H1 (cell line): ENCODE measurements around the gene TIMMDC1.

Experiments used
- BACH1 ChIP-seq: IDR thresholded peaks from 2 replicates; pipeline ENCODE4 v1.6.1; 2012; ENCODE audit warnings: low read length, improper control_type of control experiment
- CTCF ChIP-seq, 3 experiments: IDR thresholded peaks; 1 replicate in 2 of 3; 2 replicates in 1 of 3; pipeline versions ENCODE4 v1.5.1 to v1.6.1; 2011; ENCODE audit warnings: low read length in 3 of 3, mild to moderate bottlenecking in 3 of 3, inconsistent platforms in 2 of 3, low read depth in 1 of 3, moderate library complexity in 1 of 3; ENCODE audit not compliant: insufficient read depth in 1 of 3; ENCODE audit errors: control extremely low read depth in 1 of 3
- EP300 ChIP-seq, 2 experiments: IDR thresholded peaks; 1 replicate in 1 of 2; 2 replicates in 1 of 2; pipeline ENCODE4 v1.6.1; 2011 to 2012; ENCODE audit warnings: low read depth in 2 of 2, low read length in 2 of 2, mild to moderate bottlenecking in 2 of 2, borderline replicate concordance in 1 of 2, inconsistent platforms in 1 of 2, moderate library complexity in 1 of 2
- EZH2 ChIP-seq: fragments of 200-600 bp; sonication (generic); IDR thresholded peaks from 2 replicates; pipeline ENCODE4 v1.7.1; 2012; ENCODE audit warnings: low read depth, mild to moderate bottlenecking, moderate library complexity, low read length, inconsistent platforms; ENCODE audit not compliant: severe bottlenecking
- GABPA ChIP-seq: IDR thresholded peaks from 2 replicates; pipeline ENCODE4 v1.6.1; 2011; ENCODE audit warnings: mild to moderate bottlenecking, low read length, moderate library complexity, borderline replicate concordance; ENCODE audit not compliant: insufficient read depth
- KDM1A ChIP-seq: fragments of 200-600, 300-600 bp; sonication (generic); IDR thresholded peaks from 2 replicates; pipeline ENCODE4 v1.7.1; 2016; ENCODE audit warnings: mild to moderate bottlenecking, low read length, borderline replicate concordance
- KDM4A ChIP-seq: IDR thresholded peaks from one replicate; pipeline ENCODE4 v1.7.1; 2012; ENCODE audit warnings: low read depth, mild to moderate bottlenecking, moderate library complexity, low read length, inconsistent platforms; ENCODE audit not compliant: severe bottlenecking
- NRF1 ChIP-seq: IDR thresholded peaks from 2 replicates; pipeline ENCODE4 v1.6.1; 2011; ENCODE audit warnings: mild to moderate bottlenecking, low read depth, low read length, improper control_type of control experiment
- POLR2A ChIP-seq, 2 experiments: IDR thresholded peaks; 1 replicate in 1 of 2; 2 replicates in 1 of 2; pipeline ENCODE4 v1.6.1; 2011; ENCODE audit warnings: low read depth in 2 of 2, low read length in 2 of 2, mild to moderate bottlenecking in 2 of 2; ENCODE audit errors: control extremely low read depth in 1 of 2
- POLR2AphosphoS5 ChIP-seq: IDR thresholded peaks from 2 replicates; pipeline ENCODE4 v1.6.1; 2011; ENCODE audit warnings: low read depth, low read length
- RNF2 ChIP-seq: fragments of 200-900, 300-1000 bp; sonication (generic); IDR thresholded peaks from 2 replicates; pipeline ENCODE4 v1.7.1; 2016; ENCODE audit warnings: borderline replicate concordance, low read depth, mild to moderate bottlenecking, antibody characterized with exemption, low read length; ENCODE audit not compliant: poor library complexity, severe bottlenecking; ENCODE audit errors: missing control alignments
- SP1 ChIP-seq: IDR thresholded peaks from 2 replicates; pipeline ENCODE4 v1.6.1; 2011; ENCODE audit warnings: low read depth, low read length
- TCF12 ChIP-seq: IDR thresholded peaks from 2 replicates; pipeline ENCODE4 v1.6.1; 2011; ENCODE audit warnings: low read depth, mild to moderate bottlenecking, low read length
- TEAD4 ChIP-seq: IDR thresholded peaks from 2 replicates; pipeline ENCODE4 v1.6.1; 2012; ENCODE audit warnings: low read depth, low read length, inconsistent platforms, mixed read lengths

- no peak for TF ChIP-seq GABPA
- no peak for TF ChIP-seq EP300 (IDR thresholded peaks at IDR 0.05; ENCODE audit: borderline replicate concordance in 1 of 2, low read depth in 2 of 2, low read length in 2 of 2)
- no peak for TF ChIP-seq NRF1
- TF ChIP-seq BACH1, result no peak
- no peak for TF ChIP-seq RNF2
- TF ChIP-seq EZH2, result no peak
- TF ChIP-seq POLR2AphosphoS5, result no peak
- no peak for TF ChIP-seq TEAD4
- no peak for TF ChIP-seq POLR2A (IDR thresholded peaks at IDR 0.05; ENCODE audit: control extremely low read depth in 1 of 2, low read depth in 2 of 2, low read length in 2 of 2)
- TF ChIP-seq SP1, result no peak
- no peak for TF ChIP-seq CTCF (IDR thresholded peaks at IDR 0.05; ENCODE audit: control extremely low read depth in 1 of 3, insufficient read depth in 1 of 3, low read depth in 1 of 3, low read length in 3 of 3)
- TF ChIP-seq TCF12, result no peak
- no peak for TF ChIP-seq KDM4A
- TF ChIP-seq KDM1A, result no peak
Measured at GRCh38 chr3:119560160-119560559, 61.8 kb downstream of the TIMMDC1 start.
